BE2C (cell line): ENCODE data around the gene DRD2.

ENCODE experiments used
- DNase-seq: peaks from one replicate; pipeline ENCODE4 v3.0.0-alpha.2; 2020
- H3K27me3 ChIP-seq: fragments of 250-450 bp; sonication (Bioruptor Pico); 2 replicates; pipeline ENCODE4 v1.5.1; 2020; ENCODE audit warnings: mild to moderate bottlenecking
- H3K36me3 ChIP-seq: fragments of 250-450 bp; sonication (Bioruptor Pico); 2 replicates; pipeline ENCODE4 v1.5.1; 2020; ENCODE audit warnings: mild to moderate bottlenecking
- H3K4me1 ChIP-seq: fragments of 250-450 bp; sonication (Bioruptor Pico); 2 replicates; pipeline ENCODE4 v1.5.1; 2020
- H3K4me3 ChIP-seq: 2 replicates; pipeline ENCODE4 v1.5.1; 2011; ENCODE audit warnings: low read depth, low read length
- H3K9me3 ChIP-seq: fragments of 250-450 bp; sonication (Bioruptor Pico); 2 replicates; pipeline ENCODE4 v1.5.1; 2020
- CTCF ChIP-seq: IDR thresholded peaks from 2 replicates; pipeline ENCODE4 v1.5.1; 2012; ENCODE audit warnings: mild to moderate bottlenecking, low read depth, low read length

The DRD2 gene

GRCh38 chr11:113363996-113364641 lies 111.1 kb downstream of the DRD2 start:
- no peak overlapping the region for H3K4me3 ChIP-seq
- H3K9me3 ChIP-seq = no peaks in the 10 kb centered on the region
- DNase-seq = no peak
- no peaks in the 10 kb centered on the region for H3K27me3 ChIP-seq
- TF ChIP-seq CTCF = no peak
- H3K36me3 ChIP-seq = no peaks in the 10 kb centered on the region; the same call in 1 of the 2 replicates
- no peaks in the 10 kb centered on the region for H3K4me1 ChIP-seq

GRCh38 chr11:113363406-113363805 lies 111.8 kb downstream of the DRD2 start:
- TF ChIP-seq CTCF = no peak
- Histone ChIP-seq H3K4me1 (no peaks in the 10 kb centered on the region), H3K27me3 (no peaks in the 10 kb centered on the region), H3K9me3 (no peaks in the 10 kb centered on the region), H3K4me3 (no peak overlapping the region), H3K36me3 (no peaks in the 10 kb centered on the region; the same call in 1 of the 2 replicates)
- DNase-seq = no peak
